K562 (cell line): ENCODE results near the gene PRKD1. TPM values are rescaled to one million over a fixed set of nuclear protein-coding genes. Genes with fewer than 3 reads are reported as not detected.

Experiments
- ATAC-seq: fragments of 200-7000 bp; cut with Tn5 transposase; 3 replicates; pipeline ENCODE4 v1.9.1; 2020; ENCODE audit warnings: moderate library complexity
- BruUV-seq: library from RNA; stranded (reverse); fragments of 400-500 nt; replicated peaks from 2 replicates; lab custom pipeline; 2021; lab: Mats Ljungman, UMichigan
- CTCF ChIA-PET: fragments of 300-600 bp; formaldehyde crosslinking; extraction: SDS; loops from one replicate; lab custom pipeline; 2021; ENCODE audit warnings: low intra/inter-chr PET ratio; lab: Yijun Ruan, JAX
- POLR2A ChIA-PET: fragments of 300-600, 350-650 bp; sonication (Branson Sonifier 250); formaldehyde crosslinking; extraction: SDS; loops from one replicate; lab custom pipeline; 2021; ENCODE audit warnings: antibody characterized with exemption, inconsistent platforms; lab: Yijun Ruan, JAX
- DNase-seq, 4 experiments: peaks; one replicate each; pipeline versions ENCODE4 v3.0.0 to v3.0.0-alpha.2; 2011 to 2018; ENCODE audit warnings: low spot score in 3 of 4, mixed read lengths in 3 of 4; ENCODE audit errors: extremely low read depth in 1 of 4
- FAIRE-seq: peaks from 2 replicates; lab custom pipeline; 2011; peaks lifted over from hg19 to GRCh38; lab: Jason Lieb, UNC
- H2AFZ ChIP-seq: 2 replicates; pipeline ENCODE4 v1.6.0; 2011; ENCODE audit warnings: low read depth, low read length, control low read depth, inconsistent platforms
- H3K27ac ChIP-seq: fragments of 200-600 bp; 3 replicates; pipeline ENCODE4 v1.8.0; 2011; ENCODE audit warnings: low read depth, mild to moderate bottlenecking, control low read depth, inconsistent platforms, low read length, moderate library complexity, mixed read lengths; ENCODE audit errors: extremely low read depth
- H3K27me3 ChIP-seq, 2 experiments: fragments of 300-600 bp in 1 of 2; 2 replicates in 1 of 2; 3 replicates in 1 of 2; pipeline versions ENCODE4 v1.6.0 to v1.8.0; 2011; ENCODE audit warnings: inconsistent platforms in 2 of 2, low read length in 2 of 2, mild to moderate bottlenecking in 1 of 2, mixed read lengths in 1 of 2, moderate library complexity in 1 of 2; ENCODE audit not compliant: control insufficient read depth in 2 of 2, insufficient read depth in 2 of 2
- H3K36me3 ChIP-seq: fragments of 300-600 bp; 3 replicates; pipeline ENCODE4 v1.8.0; 2011; ENCODE audit warnings: mild to moderate bottlenecking, low read length, inconsistent platforms; ENCODE audit not compliant: control insufficient read depth, insufficient read depth
- H3K4me1 ChIP-seq, 2 experiments: fragments of 200-600 bp in 1 of 2; replicated peaks in 1 of 2; 2 replicates in 1 of 2; 3 replicates in 1 of 2; pipeline versions ENCODE4 v1.5.1 to v1.8.0; 2011; ENCODE audit warnings: inconsistent platforms in 2 of 2, low read length in 2 of 2, mild to moderate bottlenecking in 1 of 2, mixed read lengths in 1 of 2, moderate library complexity in 1 of 2; ENCODE audit not compliant: control insufficient read depth in 2 of 2, insufficient read depth in 2 of 2
- H3K4me2 ChIP-seq: 2 replicates; pipeline ENCODE4 v1.6.1; 2011; ENCODE audit warnings: low read length, control low read depth, inconsistent platforms, mixed read lengths; ENCODE audit not compliant: insufficient read depth
- H3K4me3 ChIP-seq: fragments of 200-600 bp; sonication (generic), shearing (Covaris generic); 2 replicates; pipeline ENCODE4 v1.5.1; 2016; ENCODE audit warnings: control low read depth, inconsistent platforms
- H3K79me2 ChIP-seq: fragments of 200-600 bp; 3 replicates; pipeline ENCODE4 v1.8.0; 2011; ENCODE audit warnings: low read length, inconsistent platforms; ENCODE audit not compliant: control insufficient read depth, insufficient read depth
- H3K9ac ChIP-seq, 2 experiments: 2 replicates each; pipeline versions ENCODE4 v1.6.0 to v1.6.1; 2011; ENCODE audit warnings: low read depth in 2 of 2, low read length in 2 of 2, control low read depth in 1 of 2, inconsistent platforms in 1 of 2, mild to moderate bottlenecking in 1 of 2, mixed read lengths in 1 of 2; ENCODE audit not compliant: insufficient read depth in 1 of 2
- H3K9me1 ChIP-seq: one replicate; pipeline ENCODE4 v1.6.0; 2011; ENCODE audit warnings: inconsistent platforms, mild to moderate bottlenecking, low read length, moderate library complexity; ENCODE audit not compliant: control insufficient read depth, insufficient read depth
- H3K9me3 ChIP-seq: replicated peaks from 2 replicates; pipeline ENCODE4 v1.5.1; 2011; ENCODE audit warnings: low read depth, low read length, inconsistent platforms; ENCODE audit not compliant: control insufficient read depth, insufficient read depth
- H4K20me1 ChIP-seq: replicated peaks from 2 replicates; pipeline ENCODE4 v1.6.1; 2011; ENCODE audit warnings: low read length, inconsistent platforms, mixed read lengths; ENCODE audit not compliant: control insufficient read depth, insufficient read depth
- FOXA3 ChIP-seq, 2 experiments: fragments of 450-650 bp in 1 of 2; sonication (generic) in 1 of 2; formaldehyde crosslinking; IDR thresholded peaks in 1 of 2; conservative IDR thresholded peaks in 1 of 2; 2 replicates each; pipeline versions ENCODE4 v1.4.0 to v1.8.0; 2020 to 2022; ENCODE audit warnings: mild to moderate bottlenecking in 2 of 2, missing genetic modification reagents in 1 of 2
- NFXL1 ChIP-seq: fragments of 450-650 bp; formaldehyde crosslinking; IDR thresholded peaks from 2 replicates; pipeline ENCODE4 v1.4.0; 2021; ENCODE audit warnings: mild to moderate bottlenecking
- PCBP2 ChIP-seq: fragments of 200-400 bp; formaldehyde crosslinking; IDR thresholded peaks from 2 replicates; pipeline ENCODE4 v1.6.1; 2018; ENCODE audit warnings: low read length, low read depth, mild to moderate bottlenecking, moderate library complexity; ENCODE audit not compliant: poor library complexity, severe bottlenecking
- SLC30A9 ChIP-seq: fragments of 250-450 bp; sonication (Bioruptor Pico); IDR thresholded peaks from 2 replicates; pipeline ENCODE4 v1.8.0; 2022; ENCODE audit warnings: mild to moderate bottlenecking, moderate library complexity
- TEAD1 ChIP-seq, 2 experiments: fragments of 450-650 bp in 1 of 2; sonication (generic) in 1 of 2; formaldehyde crosslinking; IDR thresholded peaks; 2 replicates each; pipeline versions ENCODE4 v1.4.0 to v1.8.0; 2020 to 2022; ENCODE audit warnings: mild to moderate bottlenecking in 2 of 2, missing genetic modification reagents in 1 of 2
- THRAP3 ChIP-seq: fragments of 450-650 bp; IDR thresholded peaks from 2 replicates; pipeline ENCODE4 v1.6.1; 2016; ENCODE audit warnings: mild to moderate bottlenecking, inconsistent platforms, borderline replicate concordance
- ZNF134 ChIP-seq: fragments of 250-450 bp; sonication (Bioruptor Pico); conservative IDR thresholded peaks from 2 replicates; pipeline ENCODE4 v1.4.0; 2020
- WGBS: fragments of 100-300 bp; shearing (Covaris generic); methylation state at CpG from one replicate; pipeline ENCODE4 v1.1.6; 2016; ENCODE audit warnings: low coverage, mixed read lengths; ENCODE audit not compliant: insufficient coverage; ENCODE audit errors: missing lambda C conversion rate; 5-methylcytosine and 5-hydroxymethylcytosine counted together
- in situ Hi-C: fragments of 300-500 bp; cut with MboI; formaldehyde crosslinking; loops from 4 replicates; pipeline ENCODE4 v1.15.0; 2018; ENCODE audit warnings: inconsistent platforms, mixed read lengths
- intact Hi-C: fragments of 100-400 bp; cut with micrococcal nuclease; formaldehyde crosslinking; loops from 2 replicates; pipeline ENCODE4 v1.14.2; 2022
- polyA plus RNA-seq, 8 experiments: library from polyadenylated mRNA; depleted of rRNA in 4 of 8; stranded (reverse) in 5 of 8; unstranded in 3 of 8; fragments of >200 nt; fragmentation: Nextera tagmentation in 2 of 8; fragmentation: Illumina TruSeq in 1 of 8; extraction: Ambion mirVana in 2 of 8; extraction: Trizol in 1 of 8; gene quantifications; 2 replicates each; pipeline versions ENCODE4 v1.2.1 to v1.2.3, GENCODE V29; 2011 to 2014; ENCODE audit warnings: inconsistent platforms in 1 of 8, missing spikeins in 1 of 8
- total RNA-seq, 7 experiments: library from RNA; depleted of rRNA in 6 of 7; stranded (reverse); fragments of >200 nt in 6 of 7; fragmentation: Illumina TruSeq in 2 of 7; extraction: Trizol in 2 of 7; gene quantifications; 2 replicates each; pipeline versions ENCODE4 v1.2.1 to v1.2.3, GENCODE V29; 2011 to 2021; ENCODE audit warnings: low replicate concordance in 1 of 7
- TF ChIP-seq, protein P1 (sequence below): fragments of 250-450 bp; sonication (Bioruptor Pico); IDR thresholded peaks from 2 replicates; pipeline ENCODE4 v1.8.0; 2021; ENCODE audit warnings: borderline replicate concordance, mild to moderate bottlenecking, moderate library complexity; ENCODE audit not compliant: poor library complexity, severe bottlenecking
- TF ChIP-seq, protein P2 (sequence below): fragments of 250-450 bp; sonication (Bioruptor Pico); IDR thresholded peaks from 2 replicates; pipeline ENCODE4 v1.5.0; 2022; ENCODE audit warnings: mild to moderate bottlenecking

The PRKD1 gene
- total and polyA plus RNA-seq, 9 of the 15 experiments (the other 6 are each of a cell fraction or from before 2014, with no cell fraction given) = 0.04 to 0.25 (median 0.13) TPM; not detected in 1

DNA sequence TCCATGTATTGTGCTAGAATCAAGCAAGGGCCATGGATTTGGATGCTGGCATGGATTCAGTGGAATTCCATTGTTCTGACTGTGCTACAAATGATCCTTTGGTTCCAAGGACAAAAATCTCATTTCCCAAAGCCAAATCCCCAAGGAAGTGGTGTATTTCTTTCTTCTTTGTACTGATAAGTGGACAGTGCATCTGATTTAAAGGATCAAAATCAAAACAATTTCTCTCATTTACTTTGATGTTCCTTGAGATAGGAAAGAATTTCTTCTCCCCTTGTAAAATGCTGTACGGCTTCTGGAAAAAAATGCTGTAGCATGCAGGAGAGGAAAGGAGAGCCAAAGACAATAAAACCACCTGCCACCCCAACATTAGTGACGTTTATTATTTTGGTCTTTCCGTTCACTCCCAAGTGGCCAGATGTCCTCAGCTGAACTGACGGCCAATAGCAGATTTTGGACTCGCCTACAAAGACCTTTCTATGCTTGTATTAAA lies 185.7 kb downstream of the PRKD1 start:
- CTCF ChIA-PET = no interaction called here
- Histone ChIP-seq H3K36me3 (no peaks in the 10 kb centered on the region), H3K9me3 (no peaks in the 10 kb centered on the region), H3K27me3 (no peaks in the 10 kb centered on the region), H3K27ac (no peak overlapping the region), H3K79me2 (no peaks in the 10 kb centered on the region), H3K4me3 (no peak overlapping the region), H2AFZ (no peak overlapping the region), H3K9me1 (no peaks in the 10 kb centered on the region), H3K4me1 (no peaks in the 10 kb centered on the region), H3K4me2 (no peak overlapping the region)
- BruUV-seq = no TSS peak
- in situ Hi-C loops = no loop called here
- FAIRE-seq (no peak), ATAC-seq (no peak)
- WGBS = 7% methylated on average over 5 of the region's 5 CpGs
- intact Hi-C loops = no loop called here
- TF ChIP-seq ZNF134 (CRISPR knock-in tag) (no peak), PCBP2 (no peak), TEAD1 (CRISPR knock-in tag; IDR thresholded peaks at IDR 0.05) (no peak), THRAP3 (no peak), SLC30A9 (CRISPR knock-in tag) (no peak), NFXL1 (CRISPR knock-in tag) (no peak), FOXA3 (CRISPR knock-in tag; conservative IDR thresholded peaks at IDR 0.05 in 1 of 2, IDR thresholded peaks at IDR 0.05 in 1 of 2) (no peak)
- TF ChIP-seq, protein P1, sequence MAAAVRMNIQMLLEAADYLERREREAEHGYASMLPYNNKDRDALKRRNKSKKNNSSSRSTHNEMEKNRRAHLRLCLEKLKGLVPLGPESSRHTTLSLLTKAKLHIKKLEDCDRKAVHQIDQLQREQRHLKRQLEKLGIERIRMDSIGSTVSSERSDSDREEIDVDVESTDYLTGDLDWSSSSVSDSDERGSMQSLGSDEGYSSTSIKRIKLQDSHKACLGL (CRISPR knock-in tag) = no peak
- TF ChIP-seq, protein P2, sequence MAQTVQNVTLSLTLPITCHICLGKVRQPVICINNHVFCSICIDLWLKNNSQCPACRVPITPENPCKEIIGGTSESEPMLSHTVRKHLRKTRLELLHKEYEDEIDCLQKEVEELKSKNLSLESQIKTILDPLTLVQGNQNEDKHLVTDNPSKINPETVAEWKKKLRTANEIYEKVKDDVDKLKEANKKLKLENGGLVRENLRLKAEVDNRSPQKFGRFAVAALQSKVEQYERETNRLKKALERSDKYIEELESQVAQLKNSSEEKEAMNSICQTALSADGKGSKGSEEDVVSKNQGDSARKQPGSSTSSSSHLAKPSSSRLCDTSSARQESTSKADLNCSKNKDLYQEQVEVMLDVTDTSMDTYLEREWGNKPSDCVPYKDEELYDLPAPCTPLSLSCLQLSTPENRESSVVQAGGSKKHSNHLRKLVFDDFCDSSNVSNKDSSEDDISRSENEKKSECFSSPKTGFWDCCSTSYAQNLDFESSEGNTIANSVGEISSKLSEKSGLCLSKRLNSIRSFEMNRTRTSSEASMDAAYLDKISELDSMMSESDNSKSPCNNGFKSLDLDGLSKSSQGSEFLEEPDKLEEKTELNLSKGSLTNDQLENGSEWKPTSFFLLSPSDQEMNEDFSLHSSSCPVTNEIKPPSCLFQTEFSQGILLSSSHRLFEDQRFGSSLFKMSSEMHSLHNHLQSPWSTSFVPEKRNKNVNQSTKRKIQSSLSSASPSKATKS (CRISPR knock-in tag) = no peak
- TF ChIP-seq, all 486 proteins: peak for 0
- no peak overlapping the region for H3K9ac ChIP-seq
- no peak for DNase-seq
- no peaks in the 10 kb centered on the region for H4K20me1 ChIP-seq
- POLR2A ChIA-PET = no interaction called here
